ENCODE data around the gene VDR.

DNA sequence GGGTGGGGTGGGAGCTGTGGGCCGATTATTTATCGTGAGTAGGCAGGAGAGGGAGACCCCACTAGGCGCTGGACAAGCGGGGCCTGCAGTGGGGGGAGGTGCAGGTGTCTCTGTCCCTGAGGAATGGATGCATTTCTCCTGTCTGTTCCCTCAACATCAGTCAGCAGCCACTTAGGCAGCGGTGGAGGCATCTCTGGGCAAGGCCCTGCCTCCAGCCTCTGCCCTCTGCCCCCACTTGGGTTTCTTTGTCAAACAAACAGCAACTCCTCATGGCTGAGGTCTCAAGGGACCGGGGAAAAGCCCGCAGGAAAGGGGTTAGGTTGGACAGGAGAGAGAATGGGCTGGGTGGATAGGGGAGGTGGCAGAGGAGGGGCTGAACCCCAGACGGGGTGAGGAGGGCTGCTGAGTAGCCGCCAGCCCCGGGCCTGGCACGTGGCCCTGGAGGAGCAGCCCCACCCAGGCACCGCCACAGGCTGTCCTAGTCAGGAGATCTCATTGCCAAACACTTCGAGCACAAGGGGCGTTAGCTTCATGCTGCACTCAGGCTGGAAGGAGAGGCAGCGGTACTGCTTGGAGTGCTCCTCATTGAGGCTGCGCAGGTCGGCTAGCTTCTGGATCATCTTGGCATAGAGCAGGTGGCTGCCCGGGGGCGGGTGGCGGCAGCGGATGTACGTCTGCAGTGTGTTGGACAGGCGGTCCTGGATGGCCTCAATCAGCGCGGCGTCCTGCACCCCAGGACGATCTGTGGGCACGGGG is 60.4 kb downstream of the VDR start:
- TF ChIP-seq, protein P1, sequence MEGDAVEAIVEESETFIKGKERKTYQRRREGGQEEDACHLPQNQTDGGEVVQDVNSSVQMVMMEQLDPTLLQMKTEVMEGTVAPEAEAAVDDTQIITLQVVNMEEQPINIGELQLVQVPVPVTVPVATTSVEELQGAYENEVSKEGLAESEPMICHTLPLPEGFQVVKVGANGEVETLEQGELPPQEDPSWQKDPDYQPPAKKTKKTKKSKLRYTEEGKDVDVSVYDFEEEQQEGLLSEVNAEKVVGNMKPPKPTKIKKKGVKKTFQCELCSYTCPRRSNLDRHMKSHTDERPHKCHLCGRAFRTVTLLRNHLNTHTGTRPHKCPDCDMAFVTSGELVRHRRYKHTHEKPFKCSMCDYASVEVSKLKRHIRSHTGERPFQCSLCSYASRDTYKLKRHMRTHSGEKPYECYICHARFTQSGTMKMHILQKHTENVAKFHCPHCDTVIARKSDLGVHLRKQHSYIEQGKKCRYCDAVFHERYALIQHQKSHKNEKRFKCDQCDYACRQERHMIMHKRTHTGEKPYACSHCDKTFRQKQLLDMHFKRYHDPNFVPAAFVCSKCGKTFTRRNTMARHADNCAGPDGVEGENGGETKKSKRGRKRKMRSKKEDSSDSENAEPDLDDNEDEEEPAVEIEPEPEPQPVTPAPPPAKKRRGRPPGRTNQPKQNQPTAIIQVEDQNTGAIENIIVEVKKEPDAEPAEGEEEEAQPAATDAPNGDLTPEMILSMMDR (IDR thresholded peaks at IDR 0.05), result no peak
- peak in 1 of 2 donors; percentile 19 for TF ChIP-seq POLR2A (IDR thresholded peaks at IDR 0.05)
